Stimulated activated CD8-positive, alpha-beta memory T cell treated with anti-CD3 and anti-CD28 coated beads, Interleukin-4, amount 100 ng/mL, for 24 hours (primary cell): ENCODE measurements around the gene ADAMTS17.
"Not testable (repeated sequence)": the region's sequence is repeated elsewhere in the genome, so short reads cannot be mapped to it uniquely, and the experiment has no call there.

ENCODE experiments used
- DNase-seq: peaks from one replicate; pipeline ENCODE4 v3.0.0-alpha.2; 2020; ENCODE audit warnings: low read depth

ADAMTS17 gene

DNA sequence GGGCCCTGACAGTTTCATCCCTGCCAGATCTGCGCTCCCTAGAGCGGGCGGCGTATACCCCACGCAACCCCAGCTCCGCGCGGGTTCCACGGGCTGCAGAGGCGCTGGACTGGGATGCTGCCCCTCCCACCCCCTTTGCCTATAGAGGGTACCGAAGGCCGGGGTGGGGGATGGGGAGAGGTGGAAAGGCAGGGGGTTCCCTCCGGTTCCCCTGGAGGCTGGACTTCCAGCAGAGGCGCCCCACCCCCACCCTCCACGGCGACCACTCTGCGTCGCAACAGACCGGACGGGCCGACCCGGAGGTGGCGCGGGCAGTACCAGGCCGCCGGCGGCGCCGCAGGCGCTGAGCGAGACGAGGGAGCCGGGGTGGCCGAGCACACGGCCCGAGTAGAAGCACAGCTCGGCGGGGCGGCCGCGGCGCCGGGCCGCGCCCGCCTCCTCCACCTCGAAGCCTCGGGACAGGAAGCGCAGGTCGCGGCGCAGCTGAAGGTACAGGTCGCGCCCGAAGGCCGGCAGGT, 995 bp downstream of the ADAMTS17 start:
- DNase-seq = no peak

DNA sequence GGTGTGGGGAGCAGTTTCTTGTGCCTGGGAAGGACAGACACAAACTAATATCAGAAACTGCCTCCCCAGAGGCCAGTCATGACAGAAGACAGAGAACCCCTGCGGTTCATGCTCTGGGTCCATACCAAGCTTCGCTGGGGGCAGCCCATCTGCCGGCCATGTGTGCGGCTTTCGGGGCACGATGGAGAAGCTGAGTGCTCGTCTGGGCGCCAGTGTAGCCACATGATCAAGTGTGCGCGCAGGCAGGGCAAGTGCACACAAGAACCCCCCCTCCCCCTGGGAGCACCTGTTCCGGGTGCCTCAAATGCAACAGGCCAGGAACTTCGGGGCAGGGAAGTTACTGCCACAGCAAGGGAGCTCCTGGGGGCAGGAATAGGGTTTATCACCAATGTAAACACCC, 1.8 kb downstream of the ADAMTS17 start:
- DNase-seq = no peak

DNA sequence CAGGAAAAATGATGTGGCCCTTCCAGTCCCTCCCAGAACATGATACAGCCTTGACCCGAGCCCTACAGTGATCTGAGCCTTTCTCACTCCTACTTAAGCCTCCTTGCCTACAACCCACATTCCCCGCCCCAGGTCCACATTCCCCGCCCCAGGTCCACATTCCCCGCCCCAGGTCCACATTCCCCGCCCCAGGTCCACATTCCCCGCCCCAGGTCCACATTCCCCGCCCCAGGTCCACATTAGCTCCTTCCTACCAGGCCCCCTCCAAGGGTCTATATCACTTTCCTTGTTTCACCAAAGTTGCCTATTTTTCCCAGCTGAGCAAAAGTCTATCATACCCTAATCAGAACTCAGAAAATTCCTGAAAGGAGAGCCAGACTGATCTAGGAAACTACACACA, 2.3 kb downstream of the ADAMTS17 start:
- not testable (repeated sequence) for DNase-seq

DNA sequence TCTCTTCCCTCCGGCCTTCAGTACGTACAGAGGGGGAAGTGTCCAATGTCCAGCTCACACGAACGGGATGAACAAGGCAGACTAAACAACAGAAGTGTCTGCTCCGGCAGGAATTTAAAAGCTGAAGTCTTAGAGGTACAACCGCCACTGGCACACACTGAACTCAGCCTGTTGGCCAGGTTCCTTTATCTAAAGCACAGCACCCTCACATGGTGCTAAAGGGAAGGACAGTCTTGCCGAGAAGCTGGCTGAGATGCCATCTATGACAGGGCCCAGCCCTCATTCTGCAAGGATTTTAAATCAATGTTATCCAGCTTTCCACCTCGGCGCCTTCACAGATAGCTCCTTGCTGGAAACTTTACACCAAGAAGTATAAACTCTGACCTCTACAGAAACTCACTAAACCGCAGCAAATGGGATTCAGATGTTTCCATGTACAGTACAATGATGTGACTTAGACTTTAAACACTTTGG, 2.8 kb downstream of the ADAMTS17 start:
- no peak for DNase-seq

DNA sequence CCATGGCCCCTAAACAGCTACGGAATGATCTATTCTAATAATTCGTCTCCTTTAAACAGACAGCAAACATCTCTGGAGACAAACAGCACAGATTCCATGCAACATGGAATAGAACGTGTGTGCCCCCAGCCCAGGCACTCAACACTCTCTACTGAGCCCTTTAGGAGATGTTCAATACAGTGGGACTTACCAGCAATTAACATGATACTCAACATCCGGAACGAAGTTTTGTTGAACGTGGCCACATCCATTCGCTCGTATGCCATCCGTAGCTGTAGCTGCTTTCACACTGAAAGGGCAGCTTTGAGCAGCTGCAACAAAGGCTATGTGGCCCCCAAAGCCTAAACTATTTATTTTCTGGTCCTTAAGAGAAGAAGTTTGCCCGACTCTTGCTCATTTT, 3.5 kb downstream of the ADAMTS17 start:
- no peak for DNase-seq

DNA sequence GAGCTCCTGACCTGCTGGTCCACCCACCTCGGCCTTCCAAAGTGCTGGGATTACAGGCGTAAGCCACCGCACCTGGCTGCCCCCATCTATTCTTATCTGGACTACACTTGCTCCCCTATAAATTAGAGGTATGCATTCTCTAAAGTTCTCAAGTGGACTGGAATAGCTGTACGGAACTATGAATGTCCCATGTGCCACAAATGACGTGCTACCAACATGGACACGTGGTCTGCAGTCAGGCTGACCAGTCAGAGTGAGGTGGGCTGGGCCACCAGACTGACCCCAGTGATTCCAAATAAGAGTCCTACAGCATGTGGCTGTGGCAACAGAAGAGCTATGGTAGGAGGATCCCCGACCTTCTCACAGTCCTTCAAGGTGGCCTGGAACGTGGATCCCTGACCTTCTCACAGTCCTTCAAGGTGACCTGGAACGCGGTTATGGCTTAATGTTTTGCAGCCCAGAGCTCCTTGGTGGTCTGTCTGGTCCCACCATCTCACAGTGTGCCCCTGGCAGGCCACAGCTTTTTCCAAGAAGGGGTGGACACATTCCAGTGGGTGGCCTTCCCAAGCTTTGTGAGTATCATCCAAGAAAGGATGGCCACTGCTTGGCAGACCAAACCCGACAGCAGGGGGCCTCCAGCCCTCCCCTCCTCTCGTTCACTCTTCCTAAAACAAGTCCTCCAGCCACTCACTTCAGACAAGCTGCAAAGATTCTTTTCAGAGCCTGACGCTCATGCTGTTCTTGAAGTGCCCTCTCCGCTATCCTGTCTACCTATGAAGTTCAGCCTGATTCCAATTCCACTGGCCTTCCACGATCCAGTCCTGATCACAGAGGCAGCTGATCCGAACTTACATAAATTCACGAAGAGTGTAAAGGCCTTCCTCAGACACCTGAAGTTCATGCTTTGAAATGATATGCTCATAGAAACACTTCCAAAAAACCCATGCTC, 4.4 kb downstream of the ADAMTS17 start:
- DNase-seq = no peak

DNA sequence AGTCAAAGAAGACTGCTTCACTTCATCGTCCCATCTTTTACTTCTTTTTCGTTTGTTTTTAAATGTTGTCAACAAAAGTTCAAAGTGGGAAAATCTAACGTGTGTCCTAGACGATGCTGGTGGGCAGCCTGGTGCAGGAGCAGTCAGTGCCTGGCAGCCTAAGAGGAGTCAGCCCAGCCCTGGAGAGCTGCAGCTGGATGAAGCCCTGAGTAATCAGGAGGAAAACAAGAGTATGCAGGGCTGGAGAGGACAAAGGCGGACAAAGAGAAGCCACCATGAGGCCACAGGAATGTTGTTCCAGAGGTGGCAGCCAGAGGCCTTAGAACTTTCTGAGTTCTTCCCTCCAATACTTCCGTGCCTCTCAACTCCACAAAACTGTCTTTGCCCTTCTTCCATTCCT, 5.7 kb downstream of the ADAMTS17 start:
- no peak for DNase-seq

DNA sequence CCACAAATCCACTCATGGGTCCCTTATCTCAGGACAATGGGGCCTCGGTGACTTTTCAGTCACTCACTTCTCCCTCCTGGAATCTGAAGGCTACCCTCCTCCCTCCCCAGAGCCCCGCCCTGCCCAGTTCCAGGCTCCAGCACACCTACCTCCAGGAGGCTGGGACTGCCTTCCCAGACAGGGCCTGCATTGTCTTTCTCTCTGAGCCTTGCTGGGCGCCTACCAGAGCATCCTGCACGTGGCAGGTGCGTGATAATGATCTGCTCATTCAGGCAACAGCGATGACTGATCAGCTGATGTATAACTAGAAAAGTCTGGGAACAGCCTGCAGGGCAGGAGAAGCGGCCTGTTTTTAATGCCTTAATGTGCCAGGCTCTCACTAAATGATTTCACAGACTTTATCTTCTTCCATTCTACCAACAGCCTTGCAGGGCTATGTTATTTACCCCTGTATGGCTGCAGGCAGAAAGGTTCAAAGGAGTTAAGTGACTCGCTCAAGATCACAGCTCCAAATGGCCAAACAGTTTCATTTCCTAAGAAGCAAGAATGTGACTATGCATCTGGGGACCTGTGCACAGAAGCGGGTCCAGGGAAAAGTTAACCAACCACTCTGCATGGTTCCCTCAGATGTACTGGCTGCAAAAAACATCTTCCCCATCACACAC, 6.3 kb downstream of the ADAMTS17 start:
- no peak for DNase-seq

DNA sequence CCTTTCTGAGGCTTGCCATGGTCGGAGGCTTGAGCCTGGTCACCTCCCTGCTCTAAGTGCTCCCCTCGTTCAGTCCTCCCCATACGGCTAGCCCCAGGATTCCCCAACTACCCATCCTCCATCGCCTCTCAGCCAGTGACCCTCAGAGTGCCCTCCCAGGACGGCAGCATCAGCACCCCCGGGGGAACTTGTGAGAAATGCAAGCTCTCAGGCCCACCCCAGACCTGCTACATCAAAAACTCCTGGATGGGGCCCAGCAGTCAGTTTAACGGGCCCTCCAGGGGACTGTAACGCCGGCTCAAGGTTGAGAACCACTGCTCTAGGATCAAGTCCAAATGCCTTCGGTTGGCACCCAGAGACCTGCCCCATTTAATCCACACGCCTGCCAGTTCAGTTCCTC, 6.9 kb downstream of the ADAMTS17 start:
- DNase-seq = no peak

DNA sequence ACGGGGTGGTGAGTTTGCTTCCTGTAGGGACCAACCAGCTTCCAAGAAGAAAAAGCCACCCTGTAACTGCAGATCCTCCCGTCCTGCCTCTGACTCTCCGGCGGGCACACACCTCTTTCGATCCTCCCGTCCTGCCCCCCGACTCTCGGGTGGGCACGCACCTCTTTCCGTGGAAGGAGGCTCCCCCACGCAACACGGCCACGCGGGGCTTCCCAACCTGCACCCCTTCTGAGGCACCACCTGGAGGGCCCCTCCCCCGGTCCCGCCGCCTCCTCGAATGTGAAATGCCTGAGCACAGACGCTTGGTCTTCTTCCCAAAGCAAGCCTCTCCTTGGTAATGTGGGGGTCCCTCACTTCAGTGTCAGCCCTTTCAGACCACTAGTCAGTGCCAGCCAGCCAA, 7.3 kb downstream of the ADAMTS17 start:
- no peak for DNase-seq

DNA sequence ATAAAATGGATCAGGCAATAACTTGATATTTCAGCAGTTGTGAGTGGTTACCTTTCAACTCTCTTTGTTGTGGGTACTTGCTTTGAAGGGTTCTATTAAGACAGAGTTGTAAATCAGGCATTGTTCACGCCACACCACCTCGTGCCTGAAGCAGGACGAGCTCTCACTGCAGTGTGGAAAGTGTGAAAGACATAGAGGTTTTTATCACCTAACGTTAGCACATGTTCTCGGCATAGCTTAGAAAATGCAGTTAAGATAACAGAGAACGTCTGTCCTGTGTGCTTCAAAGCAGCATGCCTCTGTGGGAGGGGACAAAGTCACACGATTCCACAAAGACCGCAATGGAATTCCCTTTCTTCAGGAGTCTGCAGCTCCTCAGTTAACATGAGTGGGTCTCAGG, 7.8 kb downstream of the ADAMTS17 start:
- no peak for DNase-seq

DNA sequence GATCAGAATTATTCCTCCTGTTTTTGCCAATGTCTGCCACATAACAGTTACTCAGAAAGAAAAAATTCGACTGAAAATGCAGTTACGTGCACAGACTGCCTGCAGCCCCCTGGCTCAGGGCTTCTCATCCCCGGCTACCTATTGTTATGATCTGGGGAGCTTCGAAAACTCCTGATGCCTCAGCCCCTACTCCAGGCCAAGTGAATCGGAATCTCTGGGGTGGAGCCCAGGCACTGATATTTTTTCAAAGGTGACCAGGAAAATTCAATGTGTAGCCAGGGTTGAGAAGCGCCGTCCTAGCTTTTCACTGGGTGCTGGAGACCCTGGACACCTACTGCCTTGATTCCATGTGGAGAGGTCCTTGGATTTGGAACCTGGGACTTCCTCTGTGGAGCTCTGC, 8.5 kb downstream of the ADAMTS17 start:
- DNase-seq = no peak

DNA sequence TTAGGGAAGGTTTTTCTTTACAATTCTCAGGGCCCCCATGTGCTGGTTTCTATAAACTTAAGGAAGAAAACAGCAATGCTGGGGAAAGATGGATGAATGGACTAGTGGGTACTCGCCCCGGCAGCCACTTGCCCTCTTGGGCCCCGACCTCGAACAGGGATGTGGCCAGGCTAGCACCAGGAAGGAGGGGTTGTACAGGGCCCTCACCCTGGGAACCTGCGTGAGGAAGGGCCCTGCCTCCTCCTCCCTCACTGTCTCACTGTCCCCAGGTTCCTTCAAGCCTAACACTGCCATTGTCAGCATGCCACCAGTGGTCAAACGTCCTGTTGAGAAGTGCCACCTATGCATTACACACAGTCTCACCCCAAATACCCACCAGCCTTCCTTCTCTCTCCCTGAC, 9.1 kb downstream of the ADAMTS17 start:
- DNase-seq = no peak

DNA sequence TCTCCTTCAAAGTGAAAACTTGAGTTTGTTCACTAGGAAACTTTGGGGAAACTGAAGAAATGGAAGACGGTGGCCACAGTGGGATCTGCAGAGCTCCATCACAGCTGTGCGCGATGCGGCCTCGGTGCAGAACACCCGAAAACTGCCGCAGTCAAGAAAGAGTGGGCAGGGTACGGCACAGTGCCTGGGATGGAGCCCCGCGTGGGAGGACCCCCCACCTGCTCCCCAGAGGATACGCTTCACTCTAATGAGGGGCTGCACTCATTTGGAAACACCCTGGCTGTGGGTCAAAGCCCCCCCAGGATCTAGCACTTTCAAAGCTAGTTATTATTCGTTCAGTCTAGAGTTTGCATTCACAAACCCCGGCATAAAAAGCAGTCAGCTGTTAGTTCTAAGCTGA, 9.5 kb downstream of the ADAMTS17 start:
- DNase-seq = no peak

DNA sequence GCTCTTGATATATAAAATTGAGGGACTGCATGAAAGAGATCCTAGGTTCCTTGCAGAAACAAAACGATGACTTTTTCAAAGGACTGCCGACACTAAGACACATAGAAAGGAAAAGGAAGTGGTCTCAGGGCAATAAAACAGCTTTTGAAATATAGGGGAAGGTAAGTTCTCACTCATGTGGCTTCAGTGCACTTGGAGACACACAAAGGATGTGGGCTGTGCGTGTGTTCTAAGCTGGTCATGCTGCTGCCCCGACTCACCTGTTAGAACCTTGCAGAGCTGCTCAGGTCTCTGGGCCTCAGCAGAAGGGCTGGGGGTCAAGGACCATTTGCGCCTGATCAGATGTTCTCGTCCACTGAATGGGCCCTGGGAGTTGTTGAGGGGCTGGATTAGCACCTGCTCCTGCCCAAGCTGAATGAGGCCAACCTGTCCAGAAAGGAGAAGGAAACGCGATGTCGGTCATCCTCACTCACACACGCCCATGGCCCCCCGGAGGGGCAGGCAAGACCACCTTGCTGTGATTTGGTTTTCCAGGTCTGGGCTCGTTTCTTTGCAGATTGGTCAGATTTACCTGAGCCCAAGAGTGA, 11.1 kb downstream of the ADAMTS17 start:
- DNase-seq = no peak

DNA sequence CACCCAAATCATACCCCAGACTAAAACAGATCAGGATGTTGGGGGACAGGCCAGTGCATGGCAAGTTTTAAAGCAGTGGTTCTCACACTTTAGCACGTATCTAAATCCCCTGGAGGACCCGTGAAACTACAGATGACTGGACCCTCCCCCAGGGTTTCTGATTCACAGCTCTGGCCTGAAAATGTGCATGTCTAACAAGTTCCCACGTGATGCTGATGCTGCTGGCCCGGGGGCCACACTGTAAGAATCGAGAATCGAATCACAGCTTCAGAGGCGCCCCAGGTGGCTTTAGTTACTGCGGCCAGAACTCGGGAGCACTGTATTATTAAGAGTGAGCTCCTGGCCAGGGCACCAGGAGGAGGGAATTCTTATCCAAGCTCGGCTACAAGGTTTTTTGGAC, 11.6 kb downstream of the ADAMTS17 start:
- DNase-seq = no peak

DNA sequence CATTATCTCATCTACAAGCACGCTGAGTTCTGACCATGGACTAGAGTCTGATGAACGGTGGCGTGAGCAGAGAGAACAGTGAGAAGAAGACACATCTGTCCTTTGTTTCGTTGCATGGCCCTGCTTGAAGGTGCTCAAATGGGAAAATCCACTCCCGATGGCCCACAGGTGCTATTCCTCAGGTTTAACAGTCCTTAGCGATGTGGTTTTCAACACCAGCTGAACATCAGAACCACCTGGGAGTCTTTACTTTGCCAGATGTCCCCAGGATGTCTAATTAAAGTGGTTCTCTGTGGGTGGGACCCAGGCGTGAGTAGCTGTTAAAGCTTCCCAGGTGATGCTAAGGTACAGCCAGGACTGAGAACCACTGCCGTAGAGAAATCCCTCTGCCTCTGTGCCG, 13.0 kb downstream of the ADAMTS17 start:
- DNase-seq = no peak

DNA sequence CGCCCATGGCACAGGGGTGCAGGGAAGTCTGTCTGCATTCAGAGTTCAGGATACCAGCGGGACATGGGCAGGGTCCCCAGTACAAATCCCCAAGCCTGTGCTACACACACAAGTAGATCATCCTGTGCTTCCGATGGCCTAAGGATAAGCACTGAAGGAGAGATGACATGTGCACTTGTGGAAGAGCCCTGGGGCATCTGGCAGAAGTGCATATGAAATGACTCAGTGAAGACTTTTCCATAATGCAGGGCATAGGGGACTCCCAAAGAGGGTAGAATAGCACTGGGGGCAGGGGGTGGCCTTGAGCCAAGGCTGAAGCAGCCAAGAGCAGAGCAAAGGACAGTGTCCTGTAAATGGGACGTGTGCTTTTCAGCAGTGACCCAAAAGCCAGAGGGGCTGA, 22.9 kb downstream of the ADAMTS17 start:
- DNase-seq = no peak

DNA sequence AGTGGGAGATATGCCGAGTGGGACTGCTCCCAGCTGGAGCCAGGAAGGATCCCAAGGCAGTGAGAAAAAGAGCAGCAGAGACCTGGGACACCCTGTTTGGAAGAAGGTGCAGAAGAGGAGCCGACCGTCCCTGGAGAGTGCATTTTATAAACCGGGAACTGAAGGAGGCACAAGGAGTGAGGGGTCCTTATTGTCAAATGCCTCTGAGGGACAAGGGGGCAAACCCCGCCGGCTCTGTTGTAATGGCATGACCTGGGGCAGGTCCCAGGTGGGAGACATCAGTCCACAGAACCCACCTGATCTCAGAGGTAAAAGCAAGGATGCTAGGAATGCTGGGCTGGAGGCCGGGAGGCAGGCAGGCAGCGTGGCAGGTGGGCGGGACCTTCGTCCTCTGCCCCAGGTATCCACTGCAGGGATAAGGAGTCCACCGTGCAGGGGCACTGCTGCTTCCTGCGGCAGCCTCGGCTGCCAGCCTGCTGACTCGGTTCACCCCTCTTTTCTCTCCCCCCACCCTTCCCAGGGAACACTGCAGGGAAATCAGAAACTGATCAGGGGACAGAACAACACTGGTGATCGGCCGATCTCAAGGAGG, 26.9 kb downstream of the ADAMTS17 start:
- DNase-seq = no peak

DNA sequence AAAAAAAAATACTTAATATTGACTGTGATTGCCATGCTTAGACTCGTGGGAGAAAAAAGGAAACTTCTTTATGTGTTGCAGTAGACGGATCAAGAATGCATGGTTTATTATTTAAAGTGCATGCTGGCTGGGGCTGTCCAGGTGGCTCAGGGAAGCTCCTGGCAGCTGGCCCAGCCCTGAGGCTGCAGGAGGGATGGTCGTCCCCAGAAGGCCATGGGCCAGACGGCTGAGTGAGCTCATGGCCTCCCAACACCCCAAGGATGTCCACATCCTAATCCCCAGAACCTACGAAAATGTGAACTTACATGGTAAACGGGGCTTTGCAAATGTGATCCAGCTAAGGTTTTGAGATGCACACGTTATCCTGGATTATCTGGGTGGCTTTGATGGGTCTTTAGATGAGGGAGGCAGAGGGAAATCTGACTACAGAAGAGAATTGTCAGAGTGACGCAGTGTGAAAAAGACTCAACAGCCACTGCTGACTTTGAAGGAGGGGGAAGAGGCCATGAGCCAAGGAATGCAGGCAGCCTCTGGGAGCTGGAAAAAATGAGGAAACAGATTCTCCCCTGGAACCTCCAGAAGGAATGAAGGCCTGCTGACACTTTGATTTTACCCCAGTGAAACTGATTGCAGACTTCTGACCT, 29.8 kb downstream of the ADAMTS17 start:
- no peak for DNase-seq

DNA sequence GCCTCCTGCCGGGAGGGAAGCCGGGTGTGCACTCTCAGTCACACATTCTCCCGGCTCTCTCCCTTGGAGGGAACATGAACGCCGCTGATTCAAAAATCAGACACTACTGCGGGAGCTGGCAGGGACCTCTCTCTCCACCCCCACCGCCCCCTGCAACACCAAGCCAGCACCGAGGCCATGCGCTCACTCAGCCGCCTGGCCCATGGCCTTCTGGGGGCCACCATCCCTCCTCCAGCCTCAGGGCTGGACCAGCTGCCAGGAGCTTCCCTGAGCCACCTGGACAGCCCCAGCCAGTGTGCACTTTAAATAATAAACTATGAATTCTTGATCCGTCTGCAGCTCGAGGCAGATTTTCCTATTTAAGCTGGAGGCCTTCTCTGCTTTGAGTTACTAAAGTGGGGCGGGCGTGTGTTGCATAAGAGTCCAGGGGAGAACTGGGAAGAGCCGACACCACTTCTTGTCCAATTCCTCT, 30.6 kb downstream of the ADAMTS17 start:
- no peak for DNase-seq
